ENCODE results near the gene CPD. TPM values are rescaled to one million over a fixed set of nuclear protein-coding genes. Genes with fewer than 3 reads are reported as not detected.
"Not testable (repeated sequence)": the region's sequence is repeated elsewhere in the genome, so short reads cannot be mapped to it uniquely, and the experiment has no call there.

CPD gene
- total and polyA plus RNA-seq, 4 donors = 19.1 to 139 (median 58.8) TPM

GRCh38 chr17:30415491-30415890 lies 36.8 kb downstream of the CPD start:
- TF ChIP-seq CTCF (IDR thresholded peaks at IDR 0.05; ENCODE audit: low read depth, low read length, missing input control) (no peak), ATF3 (IDR thresholded peaks at IDR 0.05) (no peak), ZBTB33 (IDR thresholded peaks at IDR 0.05) (no peak), TAF1 (conservative IDR thresholded peaks at IDR 0.05) (no peak), RXRA (IDR thresholded peaks at IDR 0.05) (no peak), HNF4G (IDR thresholded peaks at IDR 0.05) (no peak), NR2F2 (IDR thresholded peaks at IDR 0.05) (no peak), FOXA1 (IDR thresholded peaks at IDR 0.05) (no peak), MAX (IDR thresholded peaks at IDR 0.05) (no peak), RAD21 (IDR thresholded peaks at IDR 0.05) (no peak), YY1 (IDR thresholded peaks at IDR 0.05) (no peak), GABPA (IDR thresholded peaks at IDR 0.05 in 1 of 2, conservative IDR thresholded peaks at IDR 0.05 in 1 of 2) (no peak)
- no peak overlapping the region for H3K27ac ChIP-seq (ENCODE audit: low read depth in 1 of 2, low read length in 2 of 2)
- no peak overlapping the region for H3K4me3 ChIP-seq (ENCODE audit: low read depth in 1 of 3, low read length in 3 of 3)
- H3K9ac ChIP-seq (ENCODE audit: low read depth in 1 of 2, low read length in 2 of 2) = no peak overlapping the region
- no peaks in the 10 kb centered on the region for H3K4me1 ChIP-seq (ENCODE audit: control insufficient read depth in 4 of 4, insufficient read depth in 4 of 4, low read length in 3 of 4)
- H3K9me3 ChIP-seq (ENCODE audit: control insufficient read depth in 4 of 4, low read length in 3 of 4) = no peaks in the 10 kb centered on the region
- H3K27me3 ChIP-seq (ENCODE audit: control insufficient read depth in 4 of 4, insufficient read depth in 4 of 4, low read length in 3 of 4) = no peaks in the 10 kb centered on the region
- peaks cover 0 to 2% (median 0%) of the 10 kb centered on the region in 4 donors for H3K36me3 ChIP-seq (ENCODE audit: control insufficient read depth in 4 of 4, insufficient read depth in 3 of 4, low read depth in 1 of 4, low read length in 3 of 4)
- no peak for DNase-seq (ENCODE audit: low spot score)

GRCh38 chr17:30418070-30418469 lies 39.3 kb downstream of the CPD start:
- not testable (repeated sequence) for H3K27me3 ChIP-seq (ENCODE audit: control insufficient read depth in 4 of 4, insufficient read depth in 4 of 4, low read length in 3 of 4); H3K27ac ChIP-seq (ENCODE audit: low read depth in 1 of 2, low read length in 2 of 2); H3K9me3 ChIP-seq (ENCODE audit: control insufficient read depth in 4 of 4, low read length in 3 of 4); DNase-seq (ENCODE audit: low spot score); H3K4me1 ChIP-seq (ENCODE audit: control insufficient read depth in 4 of 4, insufficient read depth in 4 of 4, low read length in 3 of 4); H3K4me3 ChIP-seq (ENCODE audit: low read depth in 1 of 3, low read length in 3 of 3); H3K9ac ChIP-seq (ENCODE audit: low read depth in 1 of 2, low read length in 2 of 2)
- TF ChIP-seq HNF4A (conservative IDR thresholded peaks at IDR 0.05) = peak in 1 of 2 donors; percentile 13
- 94% methylated on average over 1 of the region's 1 CpG for WGBS
- H3K36me3 ChIP-seq (ENCODE audit: control insufficient read depth in 4 of 4, insufficient read depth in 3 of 4, low read depth in 1 of 4, low read length in 3 of 4) = peaks cover 0 to 13% (median 7%) of the 10 kb centered on the region in 4 donors

- TF ChIP-seq GABPA (IDR thresholded peaks at IDR 0.05 in 1 of 2, conservative IDR thresholded peaks at IDR 0.05 in 1 of 2) = no peak
- no peak for TF ChIP-seq REST (IDR thresholded peaks at IDR 0.05)
- TF ChIP-seq HNF4G (IDR thresholded peaks at IDR 0.05) = no peak
- no peak for TF ChIP-seq SP1 (IDR thresholded peaks at IDR 0.05)
- TF ChIP-seq EGR1 (IDR thresholded peaks at IDR 0.05; ENCODE audit: low read depth in 2 of 2) = no peak
- TF ChIP-seq NR2F2 (IDR thresholded peaks at IDR 0.05) = no peak
- TF ChIP-seq TAF1 (conservative IDR thresholded peaks at IDR 0.05) = no peak
- TF ChIP-seq CTCF (IDR thresholded peaks at IDR 0.05; ENCODE audit: low read depth, low read length, missing input control) = no peak
- 92% methylated on average over 4 of the region's 4 CpGs for WGBS
- no peak overlapping the region for H3K27ac ChIP-seq (ENCODE audit: low read depth in 1 of 2, low read length in 2 of 2)
Observed at GRCh38 chr17:30421592-30421991, 42.9 kb downstream of the CPD start.

More at GRCh38 chr17:30421592-30421991, 42.9 kb downstream of the CPD start:
- Histone ChIP-seq H3K4me1 (ENCODE audit: control insufficient read depth in 4 of 4, insufficient read depth in 4 of 4, low read length in 3 of 4) (no peaks in the 10 kb centered on the region), H3K4me3 (ENCODE audit: low read depth in 1 of 3, low read length in 3 of 3) (no peak overlapping the region), H3K9ac (ENCODE audit: low read depth in 1 of 2, low read length in 2 of 2) (no peak overlapping the region), H3K36me3 (ENCODE audit: control insufficient read depth in 4 of 4, insufficient read depth in 3 of 4, low read depth in 1 of 4, low read length in 3 of 4) (peaks cover 2 to 21% (median 12%) of the 10 kb centered on the region in 4 donors), H3K27me3 (ENCODE audit: control insufficient read depth in 4 of 4, insufficient read depth in 4 of 4, low read length in 3 of 4) (no peaks in the 10 kb centered on the region), H3K9me3 (ENCODE audit: control insufficient read depth in 4 of 4, low read length in 3 of 4) (no peaks in the 10 kb centered on the region)
- DNase-seq (ENCODE audit: low spot score) = no peak
